Stimulated activated CD8-positive, alpha-beta memory T cell treated with anti-CD3 and anti-CD28 coated beads, Interleukin-4, amount 100 ng/mL, for 4 hours (primary cell): ENCODE results near the gene NLRP3.
"Not testable (repeated sequence)": the region's sequence is repeated elsewhere in the genome, so short reads cannot be mapped to it uniquely, and the experiment has no call there.

ENCODE experiments used
- DNase-seq, 2 donors: peaks; one replicate each; pipeline ENCODE4 v3.0.0-alpha.2; 2020; ENCODE audit warnings: low read depth in 2 of 2, low spot score in 1 of 2

The NLRP3 gene

GRCh38 chr1:247415423-247416361 lies at the start of gene NLRP3:
Gene NLRP3 (plus strand): TSS chr1:247416173. CDS start chr1:247418801, 2,628 bp downstream.
- peak in 1 of 2 donors; percentile 10 for DNase-seq

GRCh38 chr1:247366345-247366744 lies 49.6 kb upstream of the NLRP3 start:
- DNase-seq = not testable (repeated sequence)

GRCh38 chr1:247366926-247367645 lies 48.9 kb upstream of the NLRP3 start:
- no peak for DNase-seq

DNA sequence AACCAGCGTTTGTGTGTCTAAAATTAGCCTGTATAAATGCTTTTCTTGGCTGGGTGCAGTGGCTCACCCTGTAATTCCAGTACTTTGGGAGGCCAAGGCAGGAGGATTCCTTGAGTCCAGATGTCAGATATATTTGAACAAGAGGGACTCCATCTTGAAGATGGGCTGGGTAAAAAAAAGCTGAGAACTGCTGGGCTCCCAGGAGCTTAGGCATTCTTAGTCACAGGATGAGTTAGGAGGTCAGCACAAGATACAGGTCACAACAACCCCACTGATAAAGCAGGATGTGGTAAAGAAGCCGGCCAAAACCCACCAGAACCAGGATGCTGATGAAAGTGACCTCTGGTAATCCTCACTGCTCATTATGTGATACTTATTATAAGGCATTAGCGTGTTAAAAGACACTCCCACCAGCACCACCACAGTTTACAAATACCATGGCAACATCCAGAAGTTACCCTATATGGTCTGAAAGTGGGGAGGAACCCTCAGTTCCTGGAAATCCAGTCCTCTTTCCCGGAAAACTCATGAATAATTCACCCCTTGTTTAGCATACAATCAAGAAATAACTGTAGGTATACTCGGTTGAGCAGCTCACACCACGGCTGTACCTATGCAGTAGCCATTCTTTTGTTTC lies 48.1 kb upstream of the NLRP3 start:
- no peak for DNase-seq

DNA sequence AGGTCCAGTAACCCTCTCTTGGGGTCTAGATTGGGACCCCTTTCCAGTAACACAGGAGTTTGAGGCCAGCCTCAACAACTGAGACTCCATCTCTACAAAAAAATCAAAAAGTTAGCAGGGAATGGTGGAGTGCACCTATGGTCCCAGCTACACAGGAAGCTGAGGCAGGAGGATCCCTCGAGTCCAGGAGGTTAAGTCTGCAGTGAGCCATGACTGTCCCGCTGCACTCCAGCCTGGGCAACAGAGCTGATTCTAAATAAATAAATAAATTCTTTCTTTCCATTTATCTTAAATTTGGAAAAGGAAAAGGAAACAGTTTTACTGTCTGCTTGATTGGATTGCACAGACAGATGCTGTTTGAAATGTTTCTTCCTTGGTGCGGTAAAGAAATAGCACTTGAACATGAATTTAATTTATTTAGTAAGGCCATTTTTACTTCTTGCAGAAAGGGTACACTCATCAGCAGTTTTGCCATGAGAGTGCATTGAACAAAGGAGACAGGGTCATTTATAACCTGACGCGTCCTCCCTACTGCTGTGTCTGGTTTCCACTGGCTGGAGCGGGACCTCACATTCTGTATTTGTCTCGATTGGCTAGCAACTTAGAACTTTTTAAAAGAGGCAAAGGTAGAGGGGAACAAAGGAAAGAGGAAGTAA lies 47.4 kb upstream of the NLRP3 start:
- DNase-seq = no peak

- no peak for DNase-seq
These were observed 44.9 kb upstream of the NLRP3 start for GRCh38 chr1:247370786-247371732.

- DNase-seq = no peak
These were observed 44.1 kb upstream of the NLRP3 start for GRCh38 chr1:247371801-247372259.

- DNase-seq = peak; percentile 12 to 33
These were observed 42.2 kb upstream of the NLRP3 start for GRCh38 chr1:247373721-247374141.

DNA sequence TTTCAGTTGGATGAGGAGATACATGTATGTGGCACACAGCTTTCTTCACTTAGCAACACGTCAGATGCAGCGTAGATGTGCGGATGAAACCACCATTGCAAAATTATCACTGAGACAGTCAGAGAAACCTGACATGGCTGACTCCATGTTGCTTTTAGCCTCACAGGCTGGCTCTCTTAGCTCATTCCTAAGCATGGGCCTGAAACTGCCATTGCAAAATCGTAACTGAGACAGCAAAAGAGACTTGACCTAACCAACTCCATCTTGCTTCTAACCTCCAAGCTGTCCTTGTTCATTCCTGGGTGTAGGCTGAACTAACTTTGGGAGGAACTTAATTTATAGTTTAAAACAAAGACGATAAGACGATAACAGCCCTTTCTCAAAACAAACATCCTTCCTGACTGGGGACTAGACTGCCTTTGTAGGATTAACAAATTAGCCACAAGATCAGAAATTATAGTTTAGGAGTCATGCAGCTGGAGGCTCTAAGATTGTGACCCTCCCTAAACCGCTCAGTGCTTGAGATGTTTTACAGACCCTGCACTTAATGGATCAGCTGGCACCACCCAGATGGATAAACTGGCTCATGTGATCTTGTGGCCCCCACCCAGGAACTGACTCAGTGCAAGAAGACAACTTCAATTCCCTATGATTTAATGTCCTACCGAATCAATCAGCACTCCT lies 41.2 kb upstream of the NLRP3 start:
- not testable (repeated sequence) for DNase-seq

DNA sequence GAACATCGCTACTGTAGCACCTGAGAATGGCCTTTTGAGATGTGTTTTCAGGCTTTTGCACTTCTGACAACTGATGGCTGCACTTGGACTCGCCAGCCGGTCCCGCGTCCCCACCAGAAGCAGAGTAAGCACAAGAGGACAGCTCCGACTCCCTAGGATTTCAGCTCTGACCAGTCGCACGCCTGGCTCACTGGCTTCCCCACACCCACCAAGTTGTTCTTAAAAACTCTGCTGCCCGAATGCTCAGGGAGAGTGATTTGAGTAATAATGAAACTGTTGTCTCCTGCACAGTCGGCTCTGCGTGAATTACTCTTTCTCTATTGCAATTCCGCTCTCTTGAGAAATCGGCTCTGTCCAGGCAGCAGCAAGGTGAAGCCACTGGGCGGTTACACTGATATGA lies 40.2 kb upstream of the NLRP3 start:
- DNase-seq = no peak

- no peak for DNase-seq
These were observed 39.3 kb upstream of the NLRP3 start for GRCh38 chr1:247376659-247377058.

GRCh38 chr1:247377656-247378055 lies 38.3 kb upstream of the NLRP3 start:
- DNase-seq = not testable (repeated sequence)

GRCh38 chr1:247378334-247379073 lies 37.5 kb upstream of the NLRP3 start:
- DNase-seq = no peak

- no peak for DNase-seq
These were observed 30.7 kb upstream of the NLRP3 start for GRCh38 chr1:247385283-247385682.

GRCh38 chr1:247386217-247386616 lies 29.8 kb upstream of the NLRP3 start:
- DNase-seq = no peak

DNA sequence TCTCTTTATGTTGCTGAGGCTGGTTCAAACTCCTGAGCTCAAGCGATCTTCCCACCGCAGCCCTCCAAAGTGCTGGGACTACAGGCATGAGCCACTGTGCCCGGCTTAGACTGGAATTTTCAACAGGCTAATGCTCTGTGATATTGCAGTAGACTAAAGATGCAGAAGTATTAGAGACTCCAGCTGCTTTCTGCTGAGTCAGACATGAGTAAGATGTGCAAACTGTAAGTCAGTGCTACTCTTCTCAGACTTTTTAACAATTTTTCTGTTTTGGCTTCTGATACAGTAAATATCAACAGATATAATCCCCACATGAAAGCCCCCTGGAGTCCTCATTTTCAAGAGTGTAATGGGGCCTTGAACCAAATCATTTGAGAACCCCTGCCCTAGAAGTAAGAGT lies 29.3 kb upstream of the NLRP3 start:
- DNase-seq = no peak

- DNase-seq = no peak
These were observed 28.9 kb upstream of the NLRP3 start for GRCh38 chr1:247387096-247387495.

GRCh38 chr1:247387565-247387964 lies 28.4 kb upstream of the NLRP3 start:
- no peak for DNase-seq
